GM20431 (cell line): ENCODE results near the gene CABP7.

ENCODE experiments used
- in situ Hi-C: fragments of 300-500 bp; cut with MseI, MboI; formaldehyde crosslinking; loops from one replicate; pipeline ENCODE4 v1.15.0; 2020; ENCODE audit warnings: low sequenced_read_pairs; ENCODE audit not compliant: unreplicated experiment

The CABP7 gene

DNA sequence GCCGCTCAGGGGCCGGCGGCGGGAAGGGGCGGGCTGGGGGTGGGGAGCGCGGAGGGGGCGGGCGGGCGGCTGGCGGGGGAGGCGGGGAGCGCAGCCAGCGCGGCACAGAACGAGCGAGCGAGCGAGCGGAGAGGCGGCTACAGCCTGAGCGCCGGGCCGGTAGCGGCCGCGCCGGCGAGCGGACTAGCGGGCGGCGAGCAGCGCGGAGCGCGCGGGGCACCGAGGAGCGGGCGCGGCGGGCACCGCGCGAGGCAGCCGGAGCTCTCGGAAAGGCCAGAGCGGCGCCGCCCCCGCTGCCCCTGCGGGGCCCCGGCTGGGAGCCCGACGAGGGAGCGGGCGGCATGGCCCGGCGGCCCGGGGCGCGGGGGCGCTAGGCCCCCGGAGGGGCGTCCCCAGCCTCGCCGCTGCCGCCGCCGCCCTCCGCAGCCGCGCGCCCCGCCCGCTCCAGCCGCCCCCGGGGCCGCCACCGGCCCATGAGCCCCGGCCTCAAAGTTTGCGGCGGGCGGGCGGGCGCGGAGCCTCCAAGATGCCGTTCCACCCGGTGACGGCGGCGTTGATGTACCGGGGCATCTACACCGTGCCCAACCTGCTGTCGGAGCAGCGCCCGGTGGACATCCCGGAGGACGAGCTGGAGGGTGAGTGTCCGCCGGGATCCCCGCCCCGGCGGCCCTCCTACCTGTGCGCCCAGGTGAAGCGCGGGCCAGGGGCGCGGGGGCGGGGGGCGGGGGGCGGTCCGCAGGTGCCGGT is at the start of gene CABP7:
CABP7 (plus strand) TSS at position 105 of the 747 bp plus-strand sequence; CDS start at position 527, 422 bp downstream.
- in situ Hi-C loops, result no loop called here

DNA sequence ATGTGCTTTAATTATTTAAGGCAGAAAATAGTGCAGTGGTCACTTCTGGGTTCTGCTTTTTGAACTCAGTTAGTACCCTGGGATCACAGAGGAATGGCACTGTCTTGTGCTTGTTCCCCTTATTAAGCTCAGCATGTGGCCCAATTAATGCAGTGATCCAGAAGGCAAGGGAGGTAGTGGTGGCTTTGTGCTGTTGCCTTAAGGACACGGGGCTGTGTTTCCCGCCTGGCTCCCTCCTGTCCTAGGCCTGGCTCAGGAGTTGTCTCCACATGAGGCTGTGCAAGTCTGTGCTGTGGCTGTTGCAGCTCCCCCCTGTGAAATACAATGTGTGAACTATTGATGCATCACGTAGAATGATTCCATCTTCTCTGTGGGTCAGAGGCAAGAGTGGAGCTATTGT is 49.2 kb upstream of the CABP7 start:
- in situ Hi-C loops, result no loop called here

DNA sequence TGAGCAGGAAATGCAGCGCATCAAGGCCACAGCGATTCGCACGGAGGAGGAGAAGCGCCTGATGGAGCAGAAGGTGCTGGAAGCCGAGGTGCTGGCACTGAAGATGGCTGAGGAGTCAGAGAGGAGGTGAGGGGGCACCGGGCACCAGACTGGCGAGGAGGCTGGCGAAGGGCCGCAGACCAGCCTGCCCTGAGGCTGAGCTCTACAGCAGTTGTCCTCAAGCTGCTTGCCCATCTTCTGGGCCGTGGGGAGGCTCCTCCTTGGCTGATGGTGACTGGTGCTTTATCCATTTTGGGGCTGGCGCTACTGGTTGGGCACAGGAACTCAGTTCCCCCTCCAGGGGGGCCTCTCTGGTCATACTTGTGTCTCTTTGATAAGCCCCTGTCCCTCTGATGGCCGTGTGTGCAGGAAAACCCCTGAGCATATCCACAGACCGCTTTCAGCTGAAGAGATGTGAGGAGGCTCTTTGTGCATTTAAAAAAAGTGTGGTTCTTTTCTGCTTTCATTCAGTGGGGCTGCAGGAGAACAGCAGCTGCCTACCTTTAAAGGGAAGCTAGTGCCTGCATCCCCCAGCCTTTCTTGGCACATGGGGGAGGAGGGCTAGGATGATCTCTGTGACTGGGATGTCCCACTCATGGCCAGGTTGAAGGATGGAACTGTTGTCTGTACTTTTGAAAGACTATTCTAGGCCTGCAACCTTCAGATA is 46.3 kb upstream of the CABP7 start:
- in situ Hi-C loops, result no loop called here

- in situ Hi-C loops, result no loop called here
Measured at GRCh38 chr22:29674121-29674520, 45.7 kb upstream of the CABP7 start.

DNA sequence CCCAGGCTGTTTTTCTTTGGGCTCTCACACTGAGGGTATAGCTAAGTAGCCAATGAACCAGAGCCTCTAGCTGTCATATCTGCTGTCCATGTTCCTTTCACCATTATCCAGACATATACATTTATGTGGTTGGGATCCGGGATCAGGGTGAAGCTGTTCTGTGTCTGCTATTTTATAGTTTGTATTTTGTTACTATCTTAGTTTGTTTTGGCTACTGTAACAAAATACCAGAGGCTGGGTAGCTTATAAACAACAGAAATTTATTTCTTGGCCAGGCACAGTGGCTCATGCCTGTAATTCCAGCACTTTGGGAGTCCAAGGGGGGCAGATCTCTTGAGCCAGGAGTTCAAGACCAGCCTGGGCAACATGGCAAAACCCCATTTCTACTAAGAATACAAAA is 40.5 kb upstream of the CABP7 start:
- in situ Hi-C loops, result no loop called here

GRCh38 chr22:29683536-29683935 is 36.3 kb upstream of the CABP7 start:
- in situ Hi-C loops, result no loop called here

- in situ Hi-C loops, result no loop called here
Measured at GRCh38 chr22:29684244-29684643, 35.6 kb upstream of the CABP7 start.

DNA sequence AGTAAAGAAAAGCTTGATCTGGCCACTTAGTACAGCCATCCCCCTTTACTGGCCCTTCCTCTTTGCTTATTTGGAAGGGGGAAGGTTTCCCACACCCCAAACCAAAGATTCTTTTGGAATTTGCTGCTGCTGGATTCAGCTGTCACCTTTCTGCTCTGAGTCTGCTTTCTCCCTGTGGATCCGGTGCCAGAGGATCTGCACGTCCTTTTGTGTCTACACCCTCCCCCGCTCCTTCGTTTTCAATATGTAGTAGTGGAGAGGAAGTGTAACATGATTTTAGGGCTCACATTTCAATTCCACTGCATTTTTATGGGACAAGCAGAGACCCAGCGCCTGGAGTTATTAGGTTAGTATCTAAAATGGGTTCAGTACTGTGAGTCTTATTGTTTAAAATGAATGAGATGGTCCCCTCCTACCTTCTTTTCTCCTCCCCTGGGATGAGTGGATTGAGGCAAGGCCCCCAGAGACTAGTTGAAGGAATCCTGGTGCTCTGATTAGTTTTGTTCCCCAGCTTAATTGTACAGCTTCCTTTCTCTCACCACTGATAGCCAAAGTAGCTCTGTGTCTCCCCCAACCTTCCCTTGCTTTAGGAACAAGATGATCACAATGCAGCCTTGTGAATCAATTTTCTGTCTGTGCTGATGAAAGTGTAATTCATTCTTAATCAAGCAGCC is 30.5 kb upstream of the CABP7 start:
- in situ Hi-C loops, result no loop called here

DNA sequence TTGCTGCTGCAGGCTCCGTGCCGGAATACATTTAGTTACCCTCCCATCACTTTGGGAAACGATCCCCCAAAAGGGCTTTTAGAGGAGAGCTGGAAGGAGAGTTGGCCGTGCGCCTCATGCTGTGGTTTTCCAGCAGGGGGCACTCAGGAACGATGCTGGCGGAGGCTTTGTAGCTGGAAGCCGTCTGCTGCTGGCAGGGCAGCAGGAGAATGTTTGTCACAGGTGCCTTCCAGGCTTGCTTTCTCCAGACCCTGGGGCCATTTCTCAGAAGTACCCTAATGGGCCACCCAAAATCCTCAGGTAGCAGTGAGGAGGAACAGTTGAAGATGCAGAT is 30.0 kb upstream of the CABP7 start:
- in situ Hi-C loops, result no loop called here

DNA sequence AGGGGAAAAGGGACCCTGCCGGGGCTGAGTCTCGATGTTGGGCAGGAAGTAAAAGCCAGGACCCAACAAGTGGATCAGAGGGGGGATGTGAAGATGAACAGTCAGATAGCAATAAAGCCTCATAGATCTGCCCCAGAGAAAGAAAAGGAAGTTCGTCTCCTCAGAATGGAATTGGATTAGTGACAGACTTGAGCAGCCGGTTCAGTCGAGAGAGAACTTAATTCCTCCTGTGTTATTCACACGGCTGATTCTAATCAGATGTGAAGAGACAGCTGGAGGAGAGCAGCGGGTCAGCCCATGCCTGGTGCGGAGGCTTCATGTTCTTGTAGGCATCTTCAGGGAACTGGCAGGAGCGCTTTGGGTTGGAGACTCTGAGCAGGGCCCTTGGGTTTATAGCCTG is 29.3 kb upstream of the CABP7 start:
- in situ Hi-C loops, result no loop called here

DNA sequence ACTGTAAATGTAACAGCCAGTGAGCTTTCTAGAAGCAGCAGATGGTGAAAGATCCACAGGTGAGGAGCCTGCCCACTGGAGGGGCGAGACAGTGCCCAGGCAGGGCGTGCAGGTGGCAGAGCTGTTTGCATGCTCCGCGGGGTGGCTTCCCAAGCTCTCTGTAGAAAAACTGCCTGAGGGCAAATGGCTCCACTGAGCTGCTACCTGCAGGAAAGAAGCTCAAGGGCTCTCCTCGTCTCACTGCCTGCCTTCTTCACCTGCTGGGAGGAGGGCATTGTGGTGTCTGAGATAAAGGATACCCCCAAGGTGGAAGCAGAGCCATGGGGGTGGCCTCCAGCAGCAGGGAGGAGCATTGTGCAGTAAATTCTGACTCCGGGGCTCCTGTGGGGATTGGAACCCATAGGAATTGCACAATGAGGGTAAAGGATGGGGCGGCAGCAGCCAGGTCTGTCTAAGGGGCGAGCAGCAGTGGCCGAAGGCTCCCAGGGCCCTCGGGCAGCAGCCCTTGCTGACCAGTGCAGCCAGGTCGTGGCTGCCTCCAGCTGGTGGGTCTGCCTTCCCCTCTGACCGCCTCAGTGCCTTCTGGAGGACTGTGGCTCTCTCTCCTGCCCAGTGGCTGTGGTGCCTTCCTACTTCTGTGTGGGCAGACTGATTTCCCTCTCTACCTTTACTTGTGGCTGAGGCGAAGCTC is 28.0 kb upstream of the CABP7 start:
- in situ Hi-C loops, result no loop called here

GRCh38 chr22:29692327-29692640 is 27.5 kb upstream of the CABP7 start:
- in situ Hi-C loops, result no loop called here

DNA sequence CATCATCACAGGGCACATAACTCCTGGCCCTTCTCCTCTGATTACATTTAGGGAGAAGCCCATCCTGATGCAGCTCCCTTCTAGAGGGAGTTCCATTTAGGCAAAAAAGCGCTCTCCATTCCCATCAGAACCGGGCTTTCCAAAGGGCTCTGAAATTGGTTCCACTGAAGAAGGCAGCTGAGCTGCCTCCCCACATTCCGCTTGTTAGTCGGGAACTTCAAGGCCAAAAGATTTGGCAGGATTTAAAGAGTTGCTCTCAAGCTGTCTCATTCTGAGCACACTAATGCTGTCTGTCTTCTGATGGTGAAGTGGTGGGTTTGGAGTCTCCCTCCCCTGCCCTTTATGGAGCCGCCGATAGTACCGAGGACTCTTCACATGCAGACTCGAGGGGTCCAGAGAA is 26.6 kb upstream of the CABP7 start:
- in situ Hi-C loops, result no loop called here

DNA sequence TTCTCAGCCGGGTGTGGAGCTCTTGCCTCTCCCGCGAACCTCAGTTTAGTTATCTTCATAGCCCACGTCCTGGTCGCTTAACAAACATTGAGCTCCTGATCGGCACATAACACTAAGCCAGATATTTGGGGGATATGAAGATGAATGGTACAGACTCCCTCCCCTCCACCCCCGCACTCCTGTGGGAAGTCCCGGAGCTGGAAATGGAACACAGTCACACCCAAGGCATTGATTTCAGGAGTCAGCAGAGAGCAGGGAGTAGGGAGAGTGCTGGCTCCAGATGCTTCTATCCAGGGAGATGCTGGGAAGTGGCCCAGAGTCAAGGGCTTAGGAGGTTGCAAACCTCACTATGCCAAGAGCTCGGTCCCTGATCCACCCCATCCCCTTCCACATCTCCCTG is 26.1 kb upstream of the CABP7 start:
- in situ Hi-C loops, result no loop called here

DNA sequence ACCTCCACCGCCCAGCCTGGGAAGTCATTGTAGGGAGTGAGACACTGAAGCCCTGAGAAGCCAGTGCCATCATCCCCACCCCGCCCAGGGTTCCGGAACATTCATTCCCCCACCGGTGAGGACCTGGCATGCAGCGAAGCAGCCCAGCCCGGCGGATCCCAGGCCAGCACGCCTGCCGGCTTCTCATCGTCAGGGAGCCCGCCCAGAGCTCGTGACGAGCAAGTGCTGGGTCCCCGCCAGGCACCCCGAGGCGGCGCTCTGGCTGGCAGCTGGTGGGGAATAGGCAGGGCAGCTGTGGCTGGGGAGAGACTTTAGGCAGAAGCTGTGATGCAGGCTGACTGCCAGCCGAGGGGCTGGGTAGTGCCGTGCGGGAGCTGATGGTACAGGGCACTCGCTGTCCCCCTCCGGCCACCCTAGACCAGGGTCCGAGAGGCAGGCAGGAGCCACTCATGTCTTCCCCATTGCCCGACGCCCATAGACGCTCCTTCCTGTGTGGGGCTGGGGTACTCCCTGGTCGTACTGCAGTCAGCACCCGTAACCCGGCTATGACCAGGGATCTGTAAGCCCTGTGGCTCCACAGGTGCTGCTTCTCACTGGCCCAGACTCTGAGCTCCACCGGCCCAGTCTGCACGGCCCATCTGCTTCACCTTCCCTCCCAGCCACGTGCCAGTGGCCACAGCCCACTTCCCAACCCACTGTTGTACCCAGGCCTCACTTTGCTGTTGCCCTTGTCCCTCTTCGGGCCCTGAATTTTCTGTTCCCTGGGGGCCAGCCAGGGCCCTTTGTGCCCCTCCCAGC is 24.5 kb upstream of the CABP7 start:
- in situ Hi-C loops, result no loop called here

- in situ Hi-C loops, result no loop called here
Measured at GRCh38 chr22:29697853-29698598, 21.8 kb upstream of the CABP7 start.

DNA sequence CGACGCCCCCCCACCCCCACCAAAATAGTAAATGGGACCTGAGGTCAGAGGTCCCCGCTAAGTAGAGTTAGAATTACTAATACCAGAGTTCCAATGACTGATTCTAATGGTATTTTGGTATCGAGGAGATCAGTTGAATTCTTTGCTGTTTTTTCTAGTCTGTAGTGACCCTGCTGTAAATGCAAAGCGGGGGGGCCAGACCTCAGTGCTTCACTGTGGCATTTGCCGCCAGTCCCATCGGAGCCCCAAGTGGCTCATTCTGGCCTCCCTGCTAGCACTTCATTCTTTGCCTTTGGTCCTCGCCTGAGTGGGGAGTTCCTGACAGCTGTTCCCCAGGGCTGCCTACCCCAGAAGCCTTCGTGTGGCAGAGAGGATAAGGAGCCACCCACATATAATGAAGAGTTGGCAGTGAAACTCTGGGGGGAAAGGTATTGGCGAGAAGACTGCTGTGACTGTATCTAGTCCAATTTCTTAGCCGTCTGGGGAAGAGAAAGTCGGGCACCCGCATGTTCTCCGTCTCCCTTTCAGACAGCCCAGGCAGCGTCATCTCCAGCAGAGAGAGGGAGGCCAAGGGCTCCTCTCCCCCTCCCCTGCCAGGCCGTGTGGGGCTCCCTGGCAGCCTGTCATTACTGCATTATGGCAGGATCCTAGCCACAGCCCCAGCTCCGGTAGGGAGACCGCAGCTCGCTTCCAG is 19.4 kb upstream of the CABP7 start:
- in situ Hi-C loops, result no loop called here

DNA sequence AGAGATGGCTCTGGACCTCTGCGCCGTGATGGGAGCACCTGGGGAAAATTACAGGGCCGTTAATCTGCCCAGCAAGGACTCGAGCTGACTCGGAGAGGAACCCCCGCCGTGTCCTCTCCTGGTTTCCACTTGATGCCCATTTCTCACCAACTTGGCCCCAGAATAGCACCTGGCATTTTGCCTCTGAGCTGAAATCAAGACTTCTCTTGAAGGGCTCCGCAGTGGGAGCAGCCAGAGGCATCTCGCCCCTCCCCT is 19.0 kb upstream of the CABP7 start:
- in situ Hi-C loops, result no loop called here
